Uterus (tissue), 4 donors: Measurements from ENCODE around the gene P3H2. TPM values are rescaled to one million over a fixed set of nuclear protein-coding genes. Genes with fewer than 3 reads are reported as not detected.

Experiments used
- DNase-seq, 2 donors: peaks; one replicate each; pipeline ENCODE4 v3.0.0-alpha.2; 2019 to 2020
- H3K27ac ChIP-seq, 2 donors: fragments of 200-600 bp; sonication (generic); 1 replicate in 1 of 2; 2 replicates in 1 of 2; pipeline ENCODE4 v1.5.1; 2016 to 2018
- H3K27me3 ChIP-seq, 2 donors: fragments of 200-600 bp; sonication (generic); one replicate each; pipeline ENCODE4 v1.5.1; 2018 to 2019; ENCODE audit warnings: control low read depth in 1 of 2
- H3K36me3 ChIP-seq, 2 donors: fragments of 200-600 bp; sonication (generic); one replicate each; pipeline ENCODE4 v1.5.1; 2019; ENCODE audit warnings: control low read depth in 1 of 2
- H3K4me1 ChIP-seq, 2 donors: fragments of 200-600 bp; sonication (generic); one replicate each; pipeline ENCODE4 v1.5.1; 2018 to 2019; ENCODE audit warnings: control low read depth in 1 of 2
- H3K4me3 ChIP-seq, 2 donors: fragments of 200-600 bp; sonication (generic); 1 replicate in 1 of 2; 2 replicates in 1 of 2; pipeline ENCODE4 v1.5.1; 2018 to 2019; ENCODE audit warnings: mild to moderate bottlenecking in 1 of 2
- H3K9me3 ChIP-seq, 2 donors: fragments of 200-600 bp; sonication (generic); one replicate each; pipeline ENCODE4 v1.5.1; 2019; ENCODE audit warnings: control low read depth in 1 of 2
- POLR2A ChIP-seq, 2 donors: fragments of 450-650 bp; IDR thresholded peaks; one replicate each; pipeline ENCODE4 v1.6.1; 2016; ENCODE audit warnings: antibody characterized with exemption in 2 of 2, mild to moderate bottlenecking in 1 of 2, moderate library complexity in 1 of 2
- intact Hi-C: fragments of 100-400 bp; cut with DNase I; formaldehyde crosslinking; loops from one replicate; pipeline ENCODE4 v1.15.1; 2023; ENCODE audit warnings: low total_unique reads
- total RNA-seq, 4 donors: library from RNA; depleted of rRNA in 3 of 4; stranded (reverse); fragments of >200 nt in 3 of 4; gene quantifications; one replicate each; pipeline versions ENCODE4 v1.1.0 to v1.2.4, GENCODE V29; 2014 to 2023
- TF ChIP-seq, protein P1 (sequence below), 4 experiments: fragments of 200-600 bp in 2 of 4; fragments of 450-650 bp in 2 of 4; sonication (generic) in 2 of 4; IDR thresholded peaks; one replicate each; pipeline ENCODE4 v1.5.1; 2016 to 2019; ENCODE audit warnings: antibody characterized with exemption in 4 of 4, mild to moderate bottlenecking in 2 of 4, moderate library complexity in 1 of 4
- donor health status: DM: yes; HTN: yes; CAD: no.

Gene P3H2
- total RNA-seq, 4 donors from 2014 or later, result 12.6 to 441 (median 30.6) TPM

DNA sequence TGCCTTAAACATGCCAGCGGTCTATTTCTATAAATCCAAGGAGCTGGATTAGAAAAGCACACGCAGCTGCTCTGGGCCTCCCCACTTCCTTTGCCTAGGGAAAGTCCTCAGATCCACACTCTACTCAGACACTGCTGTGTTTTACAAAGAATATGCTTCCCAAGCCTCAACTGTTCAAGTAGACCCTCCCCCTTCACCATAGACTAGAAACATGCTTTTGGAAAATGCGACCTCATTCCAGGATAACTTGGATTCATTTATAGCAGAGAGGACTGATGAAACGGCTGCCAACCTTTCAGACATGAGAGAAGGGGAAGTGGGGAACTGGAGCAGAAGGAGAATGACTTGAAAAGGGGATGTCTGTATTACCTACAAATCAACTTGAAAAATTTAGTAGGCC is 64.0 kb downstream of the P3H2 start:
- H3K4me3 ChIP-seq, result no peak overlapping the region
- H3K36me3 ChIP-seq, result no peaks in the 10 kb centered on the region
- TF ChIP-seq POLR2A (IDR thresholded peaks at IDR 0.05), result no peak
- TF ChIP-seq, protein P1, sequence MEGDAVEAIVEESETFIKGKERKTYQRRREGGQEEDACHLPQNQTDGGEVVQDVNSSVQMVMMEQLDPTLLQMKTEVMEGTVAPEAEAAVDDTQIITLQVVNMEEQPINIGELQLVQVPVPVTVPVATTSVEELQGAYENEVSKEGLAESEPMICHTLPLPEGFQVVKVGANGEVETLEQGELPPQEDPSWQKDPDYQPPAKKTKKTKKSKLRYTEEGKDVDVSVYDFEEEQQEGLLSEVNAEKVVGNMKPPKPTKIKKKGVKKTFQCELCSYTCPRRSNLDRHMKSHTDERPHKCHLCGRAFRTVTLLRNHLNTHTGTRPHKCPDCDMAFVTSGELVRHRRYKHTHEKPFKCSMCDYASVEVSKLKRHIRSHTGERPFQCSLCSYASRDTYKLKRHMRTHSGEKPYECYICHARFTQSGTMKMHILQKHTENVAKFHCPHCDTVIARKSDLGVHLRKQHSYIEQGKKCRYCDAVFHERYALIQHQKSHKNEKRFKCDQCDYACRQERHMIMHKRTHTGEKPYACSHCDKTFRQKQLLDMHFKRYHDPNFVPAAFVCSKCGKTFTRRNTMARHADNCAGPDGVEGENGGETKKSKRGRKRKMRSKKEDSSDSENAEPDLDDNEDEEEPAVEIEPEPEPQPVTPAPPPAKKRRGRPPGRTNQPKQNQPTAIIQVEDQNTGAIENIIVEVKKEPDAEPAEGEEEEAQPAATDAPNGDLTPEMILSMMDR (IDR thresholded peaks at IDR 0.05), result no peak
- no peaks in the 10 kb centered on the region for H3K9me3 ChIP-seq
- H3K27me3 ChIP-seq, result no peaks in the 10 kb centered on the region
- H3K4me1 ChIP-seq, result peaks cover 0 to 11% of the 10 kb centered on the region in 2 donors
- intact Hi-C loops, result no loop called here
- H3K27ac ChIP-seq, result peak overlapping the region in 1 of 2 donors; percentile 36
- no peak for DNase-seq

DNA sequence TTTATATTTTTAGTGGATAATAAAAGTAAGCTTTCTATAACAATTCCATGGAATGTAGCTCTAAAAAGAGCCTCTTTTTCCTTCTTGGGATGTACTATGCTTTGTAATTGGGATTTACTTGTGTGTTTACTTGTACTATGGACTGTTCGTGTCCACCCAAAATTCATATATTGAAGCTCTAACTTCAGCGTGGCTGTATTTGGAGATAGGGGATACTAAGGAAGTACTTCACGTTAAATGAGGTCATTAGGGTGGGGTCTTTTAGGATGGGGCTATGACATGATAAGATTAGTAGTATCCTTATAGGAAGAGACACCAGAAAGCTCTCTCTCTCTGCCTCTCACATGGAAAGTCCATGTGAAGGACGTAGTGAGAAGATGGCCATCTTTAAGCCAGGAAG is 64.9 kb downstream of the P3H2 start:
- no peak for DNase-seq
- H3K9me3 ChIP-seq, result no peaks in the 10 kb centered on the region
- no peaks in the 10 kb centered on the region for H3K36me3 ChIP-seq
- no peaks in the 10 kb centered on the region for H3K27me3 ChIP-seq
- peaks cover 0 to 11% of the 10 kb centered on the region in 2 donors for H3K4me1 ChIP-seq
- intact Hi-C loops, result no loop called here
- TF ChIP-seq, protein P1 (IDR thresholded peaks at IDR 0.05), result no peak
- TF ChIP-seq POLR2A (IDR thresholded peaks at IDR 0.05), result no peak
- no peak overlapping the region for H3K4me3 ChIP-seq
- H3K27ac ChIP-seq, result peak overlapping the region in 1 of 2 donors; percentile 21

DNA sequence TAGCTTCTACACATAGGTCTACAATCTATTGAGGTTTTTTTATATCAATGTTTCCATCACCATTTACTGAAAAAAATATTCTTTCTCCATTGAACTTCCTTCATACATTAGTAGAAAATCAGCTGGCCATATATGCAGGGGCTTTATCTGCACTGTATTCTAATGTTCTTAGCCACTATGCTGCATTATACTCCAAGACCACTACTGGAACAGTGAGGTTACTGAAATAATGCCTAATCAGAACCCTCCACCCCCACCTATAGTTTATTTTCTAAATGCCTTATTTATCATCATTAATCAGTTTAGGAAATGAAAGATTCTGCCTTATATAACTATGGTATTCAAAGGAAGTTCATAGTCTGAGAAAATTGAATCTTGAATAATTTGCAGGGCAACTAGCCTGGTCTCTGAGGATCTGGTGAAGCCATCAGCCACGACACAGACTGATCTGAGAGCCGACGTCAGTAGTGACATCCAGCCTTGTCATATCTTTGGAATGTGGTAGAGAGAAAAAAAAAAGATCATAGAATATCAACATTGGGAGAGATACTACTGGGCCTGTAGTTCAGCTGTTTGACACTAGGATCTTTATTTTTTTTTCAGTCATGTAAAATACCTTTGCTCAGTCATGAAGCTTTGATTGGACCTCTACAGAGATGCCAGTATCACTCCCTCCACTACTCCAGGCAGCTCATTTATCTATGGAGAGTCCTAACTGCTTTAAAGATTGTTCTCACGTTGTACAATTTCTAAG is 66.6 kb downstream of the P3H2 start:
- no peak for TF ChIP-seq POLR2A (IDR thresholded peaks at IDR 0.05)
- TF ChIP-seq, protein P1 (IDR thresholded peaks at IDR 0.05), result peak in 1 of 4 experiments; percentile 7
- intact Hi-C loops, result no loop called here

DNA sequence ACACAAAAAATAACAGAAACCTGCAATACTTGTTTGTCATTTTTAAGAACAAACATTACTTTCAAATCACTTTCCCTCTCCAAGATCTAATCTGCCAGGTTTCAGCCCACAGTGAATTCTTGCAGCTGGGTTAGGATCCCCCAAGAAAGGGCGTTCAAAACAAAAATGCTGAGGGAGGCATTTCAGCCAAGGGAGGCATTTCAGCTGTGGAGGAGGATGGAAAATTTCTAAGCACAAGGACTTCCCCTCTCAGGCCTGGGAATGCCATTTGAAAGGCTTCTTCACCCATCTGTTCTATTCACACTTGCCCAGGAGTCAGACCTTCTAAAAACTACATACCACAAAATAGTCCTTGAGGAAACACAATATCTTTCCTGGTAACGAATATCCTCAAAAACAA is 69.1 kb downstream of the P3H2 start:
- no peaks in the 10 kb centered on the region for H3K27me3 ChIP-seq
- TF ChIP-seq, protein P1 (IDR thresholded peaks at IDR 0.05), result no peak
- TF ChIP-seq POLR2A (IDR thresholded peaks at IDR 0.05), result no peak
- no peak for DNase-seq
- intact Hi-C loops, result no loop called here
- H3K9me3 ChIP-seq, result no peaks in the 10 kb centered on the region
- H3K4me3 ChIP-seq, result no peak overlapping the region
- peak overlapping the region; percentile 7 to 41 for H3K27ac ChIP-seq
- H3K4me1 ChIP-seq, result peaks cover 0 to 4% of the 10 kb centered on the region in 2 donors
- H3K36me3 ChIP-seq, result no peaks in the 10 kb centered on the region

More for the DNA sequence above, 66.6 kb downstream of the P3H2 start:
- H3K27me3 ChIP-seq, result no peaks in the 10 kb centered on the region
- H3K9me3 ChIP-seq, result no peaks in the 10 kb centered on the region
- peak overlapping the region in 1 of 2 donors; percentile 19 for H3K27ac ChIP-seq
- H3K36me3 ChIP-seq, result no peaks in the 10 kb centered on the region
- H3K4me1 ChIP-seq, result peaks cover 0 to 8% of the 10 kb centered on the region in 2 donors
- no peak for DNase-seq
- H3K4me3 ChIP-seq, result no peak overlapping the region

DNA sequence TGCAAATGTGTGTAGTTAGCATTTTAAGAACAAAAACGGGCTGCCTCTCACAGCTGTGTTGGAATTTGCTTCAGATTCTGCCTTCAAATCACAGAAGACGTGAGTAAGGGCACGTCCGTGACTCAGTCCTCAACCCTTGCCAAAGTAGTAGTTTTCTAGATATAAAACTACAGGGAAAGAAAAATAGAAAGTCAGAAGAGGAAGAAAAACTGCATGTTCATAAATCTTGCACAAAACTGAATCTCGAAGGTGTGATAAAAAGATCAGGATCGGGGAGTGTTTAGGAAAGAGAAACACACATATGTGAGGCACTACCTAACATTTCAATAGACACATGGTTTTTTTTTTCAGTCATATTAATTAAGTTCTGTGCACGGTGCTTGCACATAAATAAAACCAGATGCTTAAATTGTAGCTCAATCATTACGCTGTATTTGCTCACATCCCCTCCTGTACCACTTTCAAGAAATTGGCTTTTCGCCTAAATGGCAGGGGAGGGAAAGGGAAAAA is 71.7 kb downstream of the P3H2 start:
- peak in 1 of 2 donors; percentile 59 for DNase-seq
- intact Hi-C loops, result no loop called here
- Histone ChIP-seq H3K4me1 (peaks cover 0 to 4% of the 10 kb centered on the region in 2 donors), H3K36me3 (no peaks in the 10 kb centered on the region), H3K4me3 (peak overlapping the region in 1 of 2 donors; percentile 11), H3K27me3 (no peaks in the 10 kb centered on the region), H3K9me3 (no peaks in the 10 kb centered on the region), H3K27ac (peak overlapping the region; percentile 16 to 76)
- TF ChIP-seq POLR2A (IDR thresholded peaks at IDR 0.05), result no peak
- TF ChIP-seq, protein P1 (IDR thresholded peaks at IDR 0.05), result no peak
